ENCODE results near the gene ZNF211. TPM values are rescaled to one million over a fixed set of nuclear protein-coding genes. Genes with fewer than 3 reads are reported as not detected.
A peak's percentile ranks its signal among the peaks of the same experiment; 100 is the strongest.

Gene ZNF211
- total and polyA plus RNA-seq, 10 of the 15 experiments (the other 5 are each of a cell fraction or from before 2014, with no cell fraction given): 2.1 to 20.6 (median 9.3) TPM

- TF ChIP-seq, protein P1, sequence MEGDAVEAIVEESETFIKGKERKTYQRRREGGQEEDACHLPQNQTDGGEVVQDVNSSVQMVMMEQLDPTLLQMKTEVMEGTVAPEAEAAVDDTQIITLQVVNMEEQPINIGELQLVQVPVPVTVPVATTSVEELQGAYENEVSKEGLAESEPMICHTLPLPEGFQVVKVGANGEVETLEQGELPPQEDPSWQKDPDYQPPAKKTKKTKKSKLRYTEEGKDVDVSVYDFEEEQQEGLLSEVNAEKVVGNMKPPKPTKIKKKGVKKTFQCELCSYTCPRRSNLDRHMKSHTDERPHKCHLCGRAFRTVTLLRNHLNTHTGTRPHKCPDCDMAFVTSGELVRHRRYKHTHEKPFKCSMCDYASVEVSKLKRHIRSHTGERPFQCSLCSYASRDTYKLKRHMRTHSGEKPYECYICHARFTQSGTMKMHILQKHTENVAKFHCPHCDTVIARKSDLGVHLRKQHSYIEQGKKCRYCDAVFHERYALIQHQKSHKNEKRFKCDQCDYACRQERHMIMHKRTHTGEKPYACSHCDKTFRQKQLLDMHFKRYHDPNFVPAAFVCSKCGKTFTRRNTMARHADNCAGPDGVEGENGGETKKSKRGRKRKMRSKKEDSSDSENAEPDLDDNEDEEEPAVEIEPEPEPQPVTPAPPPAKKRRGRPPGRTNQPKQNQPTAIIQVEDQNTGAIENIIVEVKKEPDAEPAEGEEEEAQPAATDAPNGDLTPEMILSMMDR (IDR thresholded peaks at IDR 0.05 in 2 of 3, conservative IDR thresholded peaks at IDR 0.05 in 1 of 3; ENCODE audit: control insufficient read depth in 2 of 3, extremely low read depth in 1 of 3, insufficient read depth in 1 of 3, low read depth in 3 of 3, low read length in 3 of 3): no peak
- TF ChIP-seq NR2C1 (IDR thresholded peaks at IDR 0.05) (peak; percentile 47; the same call in 1 of the 2 replicates), STAT1 (conservative IDR thresholded peaks at IDR 0.05) (peak; percentile 90; the same call in 1 of the 2 replicates), EZH2 (IDR thresholded peaks at IDR 0.05; ENCODE audit: borderline replicate concordance, control insufficient read depth, low read depth, low read length) (no peak), RB1 (IDR thresholded peaks at IDR 0.05; ENCODE audit: borderline replicate concordance) (no peak; the same call in 1 of the 2 replicates), ELK1 (IDR thresholded peaks at IDR 0.05; ENCODE audit: low read depth, low read length) (peak; percentile 46; the same call in 1 of the 2 replicates), NR2C2 (IDR thresholded peaks at IDR 0.05; ENCODE audit: borderline replicate concordance, control insufficient read depth, insufficient read length, low read depth) (no peak), TCF3 (IDR thresholded peaks at IDR 0.05; ENCODE audit: borderline replicate concordance, insufficient read depth, low read depth, low read length) (no peak), MEF2B (IDR thresholded peaks at IDR 0.05; ENCODE audit: partially characterized antibody, poor library complexity, severe bottlenecking) (no peak), PAX5 (IDR thresholded peaks at IDR 0.05; ENCODE audit: borderline replicate concordance, low read depth, low read length) (peak; percentile 65; the same call in 1 of the 2 replicates), ZBED1 (IDR thresholded peaks at IDR 0.05; ENCODE audit: borderline replicate concordance) (no peak), POU2F2 (IDR thresholded peaks at IDR 0.05; ENCODE audit: borderline replicate concordance, low read depth, low read length) (0 out of 3 replicates have a peak, but pooled peaks have one; percentile 46), FOXM1 (IDR thresholded peaks at IDR 0.05; ENCODE audit: low read depth, low read length) (no peak), JUNB (IDR thresholded peaks at IDR 0.05) (no peak), CHD2 (IDR thresholded peaks at IDR 0.05; ENCODE audit: borderline replicate concordance, low read depth, low read length) (peak; percentile 80; the same call in 1 of the 2 replicates), CHD4 (IDR thresholded peaks at IDR 0.05) (no peak), E2F4 (IDR thresholded peaks at IDR 0.05; ENCODE audit: low read depth, low read length) (peak; percentile 85), YY1 (IDR thresholded peaks at IDR 0.05; ENCODE audit: low read depth, low read length) (peak; percentile 63; the same call in 1 of the 2 replicates)
- TF ChIP-seq, protein P2, sequence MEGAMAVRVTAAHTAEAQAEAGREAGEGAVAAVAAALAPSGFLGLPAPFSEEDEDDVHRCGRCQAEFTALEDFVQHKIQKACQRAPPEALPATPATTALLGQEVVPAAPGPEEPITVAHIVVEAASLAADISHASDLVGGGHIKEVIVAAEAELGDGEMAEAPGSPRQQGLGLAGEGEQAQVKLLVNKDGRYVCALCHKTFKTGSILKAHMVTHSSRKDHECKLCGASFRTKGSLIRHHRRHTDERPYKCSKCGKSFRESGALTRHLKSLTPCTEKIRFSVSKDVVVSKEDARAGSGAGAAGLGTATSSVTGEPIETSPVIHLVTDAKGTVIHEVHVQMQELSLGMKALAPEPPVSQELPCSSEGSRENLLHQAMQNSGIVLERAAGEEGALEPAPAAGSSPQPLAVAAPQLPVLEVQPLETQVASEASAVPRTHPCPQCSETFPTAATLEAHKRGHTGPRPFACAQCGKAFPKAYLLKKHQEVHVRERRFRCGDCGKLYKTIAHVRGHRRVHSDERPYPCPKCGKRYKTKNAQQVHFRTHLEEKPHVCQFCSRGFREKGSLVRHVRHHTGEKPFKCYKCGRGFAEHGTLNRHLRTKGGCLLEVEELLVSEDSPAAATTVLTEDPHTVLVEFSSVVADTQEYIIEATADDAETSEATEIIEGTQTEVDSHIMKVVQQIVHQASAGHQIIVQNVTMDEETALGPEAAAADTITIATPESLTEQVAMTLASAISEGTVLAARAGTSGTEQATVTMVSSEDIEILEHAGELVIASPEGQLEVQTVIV (IDR thresholded peaks at IDR 0.05; ENCODE audit: borderline replicate concordance, partially characterized antibody): peak; percentile 25
These were observed 33.1 kb upstream of the ZNF211 start, which contains the start of gene ZNF530 (continued) for GRCh38 chr19:57599761-57600383.
